Panc1 (cell line): ENCODE results near the gene PON2.

Experiments
- CTCF ChIP-seq: fragments of 450-650 bp; IDR thresholded peaks from 2 replicates; pipeline ENCODE4 v1.5.1; 2017; ENCODE audit warnings: mild to moderate bottlenecking
- POLR2AphosphoS5 ChIP-seq: IDR thresholded peaks from 2 replicates; pipeline ENCODE4 v1.6.1; 2012; ENCODE audit warnings: mild to moderate bottlenecking, low read depth, low read length, moderate library complexity

- TF ChIP-seq POLR2AphosphoS5 = no peak
- TF ChIP-seq CTCF = no peak
Observed at GRCh38 chr7:95391761-95392160, 43.1 kb downstream of the PON2 start.
